Panc1 (cell line): ENCODE data around the gene CCDC167. TPM values are rescaled to one million over a fixed set of nuclear protein-coding genes. Genes with fewer than 3 reads are reported as not detected.

Experiments
- ATAC-seq: fragments of 200-7000 bp; cut with Tn5 transposase; 2 replicates; pipeline ENCODE4 v1.9.1; 2020; ENCODE audit warnings: mild to moderate bottlenecking, moderate library complexity
- BruUV-seq: library from RNA; stranded (reverse); fragments of 400-500 nt; replicated peaks from 2 replicates; lab custom pipeline; 2021; lab: Mats Ljungman, UMichigan
- CTCF ChIA-PET: fragments of 300-600 bp; sonication (Branson Sonifier 250); formaldehyde crosslinking; loops from one replicate; lab custom pipeline; 2022; ENCODE audit warnings: antibody characterized with exemption; lab: Charles Lee
- POLR2A ChIA-PET: fragments of 300-600 bp; sonication (Branson Sonifier 250); formaldehyde crosslinking; loops from one replicate; lab custom pipeline; 2022; ENCODE audit warnings: antibody characterized with exemption; lab: Charles Lee
- DNase-seq: peaks from one replicate; pipeline ENCODE4 v3.0.0-alpha.2; 2010; ENCODE audit warnings: low read depth, low spot score
- H3K27ac ChIP-seq: 2 replicates; pipeline ENCODE4 v1.5.1; 2011; ENCODE audit warnings: mild to moderate bottlenecking, low read length, inconsistent platforms
- H3K27me3 ChIP-seq: fragments of 200-500 bp; sonication (Bioruptor generic); 2 replicates; pipeline ENCODE4 v1.6.0; 2014; ENCODE audit warnings: low read length, inconsistent platforms; ENCODE audit not compliant: control insufficient read depth, insufficient read depth
- H3K36me3 ChIP-seq: fragments of 200-500 bp; sonication (Bioruptor generic); 2 replicates; pipeline ENCODE4 v1.5.1; 2014; ENCODE audit warnings: inconsistent platforms, mild to moderate bottlenecking, low read length, moderate library complexity; ENCODE audit not compliant: control insufficient read depth, insufficient read depth
- H3K4me1 ChIP-seq: 2 replicates; pipeline ENCODE4 v1.5.1; 2011; ENCODE audit warnings: inconsistent platforms, mild to moderate bottlenecking, low read length, moderate library complexity; ENCODE audit not compliant: control insufficient read depth, insufficient read depth
- H3K4me3 ChIP-seq, 2 experiments: 2 replicates each; pipeline ENCODE4 v1.5.1; 2011 to 2012; ENCODE audit warnings: low read depth in 2 of 2, low read length in 2 of 2, mild to moderate bottlenecking in 2 of 2, inconsistent platforms in 1 of 2, moderate library complexity in 1 of 2
- H3K9me3 ChIP-seq: fragments of 200-500 bp; sonication (Bioruptor generic); 2 replicates; pipeline ENCODE4 v1.5.1; 2014; ENCODE audit warnings: low read depth, mild to moderate bottlenecking, inconsistent platforms, low read length, moderate library complexity; ENCODE audit not compliant: control insufficient read depth, insufficient read depth
- CTCF ChIP-seq: fragments of 450-650 bp; IDR thresholded peaks from 2 replicates; pipeline ENCODE4 v1.5.1; 2017; ENCODE audit warnings: mild to moderate bottlenecking
- POLR2AphosphoS5 ChIP-seq: IDR thresholded peaks from 2 replicates; pipeline ENCODE4 v1.6.1; 2012; ENCODE audit warnings: mild to moderate bottlenecking, low read depth, low read length, moderate library complexity
- REST ChIP-seq, 2 experiments: IDR thresholded peaks; 2 replicates each; pipeline ENCODE4 v1.6.1; 2011 to 2012; ENCODE audit warnings: low read depth in 2 of 2, control low read depth in 1 of 2, low read length in 1 of 2, mild to moderate bottlenecking in 1 of 2, moderate library complexity in 1 of 2; ENCODE audit not compliant: insufficient read depth in 1 of 2
- SIN3A ChIP-seq: IDR thresholded peaks from 2 replicates; pipeline ENCODE4 v1.6.1; 2012; ENCODE audit warnings: low read depth, mild to moderate bottlenecking, low read length, moderate library complexity, borderline replicate concordance; ENCODE audit not compliant: insufficient read depth
- TCF7L2 ChIP-seq: IDR thresholded peaks from 2 replicates; pipeline ENCODE4 v1.6.1; 2011; ENCODE audit warnings: mild to moderate bottlenecking, low read depth, low read length, inconsistent platforms
- in situ Hi-C: cut with HindIII; loops from 2 replicates; pipeline ENCODE4 v1.10.0; 2016; ENCODE audit warnings: low sequenced_read_pairs, low pct_unique_long_range_greater_than_20kb
- intact Hi-C: fragments of 100-400 bp; cut with micrococcal nuclease; formaldehyde crosslinking; loops from one replicate; pipeline ENCODE4 v1.10.0; 2022; ENCODE audit not compliant: unreplicated experiment
- total RNA-seq: library from RNA; stranded (reverse); gene quantifications from one replicate; pipeline ENCODE4 v1.2.1, GENCODE V29; 2021; ENCODE audit not compliant: unreplicated experiment

The CCDC167 gene
- total RNA-seq, 1 experiment from 2014 or later, result 57.6 TPM

- Histone ChIP-seq H3K9me3 (no peaks in the 10 kb centered on the region), H3K4me1 (no peaks in the 10 kb centered on the region), H3K27ac (no peak overlapping the region), H3K4me3 (no peak overlapping the region), H3K27me3 (no peaks in the 10 kb centered on the region), H3K36me3 (no peaks in the 10 kb centered on the region; the same call in 1 of the 2 replicates)
- DNase-seq, result no peak
- intact Hi-C loops (no loop called here), in situ Hi-C loops (no loop called here)
- TF ChIP-seq TCF7L2, result no peak
- TF ChIP-seq SIN3A, result no peak
- no peak for TF ChIP-seq REST (IDR thresholded peaks at IDR 0.05; ENCODE audit: insufficient read depth in 1 of 2, low read depth in 2 of 2, low read length in 1 of 2)
- TF ChIP-seq CTCF, result no peak
- TF ChIP-seq POLR2AphosphoS5, result no peak
- POLR2A ChIA-PET, result interaction anchor here (0.5 kb wide), 1 partner anchor 9 kb away, joined by 10 read pairs; no protein-coding TSS in a partner anchor
- CTCF ChIA-PET, result no interaction called here
- BruUV-seq, result no TSS peak
- no peak for ATAC-seq
These were observed 42.7 kb downstream of the CCDC167 start for GRCh38 chr6:37456816-37457560.

GRCh38 chr6:37456126-37456525 lies 43.6 kb downstream of the CCDC167 start:
- H3K27ac ChIP-seq, result no peak overlapping the region
- ATAC-seq (no peak), DNase-seq (no peak)
- POLR2A ChIA-PET, result no interaction called here
- TF ChIP-seq REST (IDR thresholded peaks at IDR 0.05; ENCODE audit: insufficient read depth in 1 of 2, low read depth in 2 of 2, low read length in 1 of 2) (no peak), CTCF (no peak), POLR2AphosphoS5 (no peak), TCF7L2 (no peak), SIN3A (no peak)
- no TSS peak for BruUV-seq
- no peaks in the 10 kb centered on the region for H3K4me1 ChIP-seq
- intact Hi-C loops (no loop called here), in situ Hi-C loops (no loop called here)
- H3K9me3 ChIP-seq, result no peaks in the 10 kb centered on the region
- no peak overlapping the region for H3K4me3 ChIP-seq
- CTCF ChIA-PET, result no interaction called here
- no peaks in the 10 kb centered on the region for H3K27me3 ChIP-seq
- peaks cover 2% of the 10 kb centered on the region; the same call in 1 of the 2 replicates for H3K36me3 ChIP-seq
